Karpas-422 (cell line): ENCODE results near the gene ZBED4. TPM values are rescaled to one million over a fixed set of nuclear protein-coding genes. Genes with fewer than 3 reads are reported as not detected.

Experiments
- DNase-seq: peaks from one replicate; pipeline ENCODE4 v3.0.0-alpha.2; 2015
- H2AFZ ChIP-seq: fragments of 200-600 bp; sonication (generic); 2 replicates; pipeline ENCODE4 v1.6.1; 2014; ENCODE audit warnings: antibody characterized with exemption, low read length, mixed read lengths
- H3K27ac ChIP-seq: fragments of 200-600 bp; sonication (generic); 2 replicates; pipeline ENCODE4 v1.5.1; 2014; ENCODE audit warnings: mild to moderate bottlenecking, low read length, moderate library complexity
- H3K27me3 ChIP-seq: fragments of 200-600 bp; sonication (generic); 2 replicates; pipeline ENCODE4 v1.6.1; 2014; ENCODE audit warnings: low read length, mixed read lengths
- H3K36me3 ChIP-seq: fragments of 200-600 bp; sonication (generic); 2 replicates; pipeline ENCODE4 v1.6.1; 2014; ENCODE audit warnings: low read length, mixed read lengths; ENCODE audit not compliant: insufficient read depth
- H3K4me1 ChIP-seq: fragments of 200-600 bp; sonication (generic); 2 replicates; pipeline ENCODE4 v1.6.1; 2014; ENCODE audit warnings: mild to moderate bottlenecking, low read length, mixed read lengths
- H3K4me2 ChIP-seq: fragments of 200-600 bp; sonication (generic); 2 replicates; pipeline ENCODE4 v1.6.1; 2014; ENCODE audit warnings: low read length, low read depth, mild to moderate bottlenecking; ENCODE audit not compliant: poor library complexity, severe bottlenecking
- H3K4me3 ChIP-seq: fragments of 200-600 bp; sonication (generic); 2 replicates; pipeline ENCODE4 v1.5.1; 2014; ENCODE audit warnings: mild to moderate bottlenecking, antibody characterized with exemption, low read length, mixed read lengths
- H3K79me2 ChIP-seq: fragments of 200-600 bp; sonication (generic); 2 replicates; pipeline ENCODE4 v1.6.1; 2014; ENCODE audit warnings: mild to moderate bottlenecking, low read length, mixed read lengths
- H3K9ac ChIP-seq: fragments of 200-600 bp; sonication (generic); 2 replicates; pipeline ENCODE4 v1.6.0; 2014; ENCODE audit warnings: low read length
- H3K9me2 ChIP-seq: fragments of 200-600 bp; sonication (generic), shearing (Covaris generic); replicated peaks from 2 replicates; pipeline ENCODE4 v1.6.0; 2014; ENCODE audit warnings: mild to moderate bottlenecking, low read length, moderate library complexity; ENCODE audit not compliant: insufficient read depth
- H3K9me3 ChIP-seq: fragments of 300-700, 200-600 bp; sonication (generic); 2 replicates; pipeline ENCODE4 v1.6.1; 2014; ENCODE audit warnings: low read length, mixed read lengths
- H4K20me1 ChIP-seq: fragments of 200-600 bp; sonication (generic); 2 replicates; pipeline ENCODE4 v1.6.1; 2014; ENCODE audit warnings: mild to moderate bottlenecking, antibody characterized with exemption, low read length, low read depth; ENCODE audit not compliant: insufficient read depth
- total RNA-seq: library from RNA; depleted of rRNA; stranded (reverse); fragments of >200 nt; shearing (Covaris generic); gene quantifications from 2 replicates; pipeline ENCODE4 v1.2.3, GENCODE V29; 2014; ENCODE audit warnings: low replicate concordance

ZBED4 gene
- total RNA-seq, 1 experiment from 2014 or later, result 24.6 TPM

DNA sequence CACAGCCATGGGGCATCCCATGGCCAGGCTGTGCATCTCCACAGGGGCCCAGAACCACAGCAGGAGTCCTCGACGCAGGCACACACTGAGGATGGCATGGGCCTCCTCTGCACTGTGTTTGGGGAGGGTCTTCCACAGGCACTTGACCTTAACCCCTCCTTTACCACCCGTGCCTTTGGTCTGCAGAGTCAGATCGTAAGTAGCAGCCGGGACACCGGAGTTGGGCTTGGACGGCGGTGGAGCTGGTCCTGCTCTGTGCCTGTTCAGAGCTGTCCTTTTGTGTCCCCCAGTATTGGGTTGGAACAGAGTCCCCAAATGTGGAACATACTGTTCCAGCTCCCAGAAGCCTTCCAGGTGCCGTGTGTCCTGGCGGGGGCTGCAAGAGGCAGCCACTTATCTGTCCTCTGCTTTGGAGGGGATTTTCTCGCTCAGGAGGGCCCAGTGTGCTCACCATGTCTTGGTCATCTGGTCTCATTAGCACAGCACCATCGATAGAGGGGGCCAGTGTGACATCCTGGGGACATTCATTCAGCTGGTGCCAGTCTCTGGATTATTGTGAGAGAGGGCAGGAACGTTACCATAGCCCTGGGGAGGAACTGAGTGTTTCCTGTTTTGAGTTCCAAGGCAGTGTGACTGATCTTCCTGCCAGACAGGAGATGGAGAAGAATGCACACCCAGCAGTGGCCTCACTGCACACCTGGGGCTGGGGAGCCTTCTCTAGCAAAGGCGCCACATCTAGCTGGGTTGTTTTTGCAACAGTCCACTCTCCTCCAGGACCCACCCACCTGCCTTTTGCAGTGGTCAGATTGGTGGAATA lies 77.2 kb downstream of the ZBED4 start:
- Histone ChIP-seq H3K9ac (no peak overlapping the region), H3K4me2 (no peak overlapping the region), H4K20me1 (peaks cover 7% of the 10 kb centered on the region; the same call in 1 of the 2 replicates), H3K4me3 (no peak overlapping the region), H3K27me3 (no peaks in the 10 kb centered on the region), H3K9me3 (no peaks in the 10 kb centered on the region), H3K4me1 (peaks cover 17% of the 10 kb centered on the region), H3K79me2 (no peaks in the 10 kb centered on the region), H3K36me3 (no peaks in the 10 kb centered on the region), H2AFZ (no peak overlapping the region), H3K9me2 (no peaks in the 10 kb centered on the region), H3K27ac (no peak overlapping the region)
- DNase-seq, result peak; percentile 78

DNA sequence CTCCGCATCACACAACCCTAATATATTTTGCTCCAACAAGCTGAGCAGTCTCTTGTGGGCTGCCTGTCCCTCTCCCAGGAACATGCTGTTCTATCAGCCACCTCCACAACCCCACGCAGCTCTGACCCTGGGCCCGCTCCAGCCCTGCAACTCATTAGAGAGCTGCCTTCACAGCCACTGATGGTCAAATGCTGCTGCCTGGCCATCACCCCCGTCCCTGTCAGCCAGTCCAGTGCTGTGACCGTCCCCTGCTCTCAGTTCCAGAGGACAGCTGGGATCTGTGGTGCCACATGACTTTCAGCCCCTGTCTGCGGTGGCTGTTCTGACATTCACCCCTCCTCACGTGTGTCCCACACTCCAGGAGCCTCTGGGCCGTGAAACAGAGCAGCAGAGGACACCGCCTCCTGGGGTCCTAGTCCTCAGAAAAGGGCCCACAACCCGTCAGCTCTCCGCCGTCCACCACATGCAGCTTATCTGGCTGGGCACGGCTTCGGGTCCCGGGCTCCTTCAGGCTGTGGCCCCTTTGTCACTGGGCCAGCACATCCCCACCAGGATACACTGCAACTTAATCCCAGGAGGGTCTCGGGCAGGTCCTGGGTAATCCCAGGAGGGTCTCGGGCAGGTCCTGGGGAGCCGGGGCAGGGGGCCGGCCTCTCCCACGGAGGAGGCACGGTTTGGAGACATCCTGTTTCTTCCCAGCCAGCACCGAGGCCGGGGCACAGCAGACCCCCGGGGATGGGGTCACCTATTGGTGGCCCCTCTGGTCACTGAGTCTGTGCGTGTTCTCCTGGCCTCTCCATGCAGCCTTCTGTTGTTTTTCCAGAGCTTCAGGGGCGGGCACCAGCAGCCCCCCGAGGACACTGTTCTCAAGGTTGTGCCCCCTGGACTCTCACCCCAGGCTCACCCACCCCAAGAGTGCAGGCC lies 79.9 kb downstream of the ZBED4 start:
- no peak overlapping the region for H3K4me2 ChIP-seq
- H4K20me1 ChIP-seq, result peaks cover 7% of the 10 kb centered on the region; the same call in 1 of the 2 replicates
- no peaks in the 10 kb centered on the region for H3K9me2 ChIP-seq
- H3K9ac ChIP-seq, result no peak overlapping the region
- H3K4me3 ChIP-seq, result no peak overlapping the region
- no peak overlapping the region for H2AFZ ChIP-seq
- peaks cover 19% of the 10 kb centered on the region for H3K4me1 ChIP-seq
- DNase-seq, result no peak
- no peaks in the 10 kb centered on the region for H3K9me3 ChIP-seq
- no peaks in the 10 kb centered on the region for H3K36me3 ChIP-seq
- no peaks in the 10 kb centered on the region for H3K79me2 ChIP-seq
- no peaks in the 10 kb centered on the region for H3K27me3 ChIP-seq
- no peak overlapping the region for H3K27ac ChIP-seq

- Histone ChIP-seq H3K4me1 (peaks cover 19% of the 10 kb centered on the region), H3K27ac (no peak overlapping the region), H3K4me3 (no peak overlapping the region)
Measured at GRCh38 chr22:49934160-49934890, 80.7 kb downstream of the ZBED4 start.

GRCh38 chr22:49934891-49935557 lies 81.4 kb downstream of the ZBED4 start:
- no peaks in the 10 kb centered on the region for H3K9me2 ChIP-seq
- DNase-seq, result peak; percentile 62
- H3K9ac ChIP-seq, result no peak overlapping the region
- H4K20me1 ChIP-seq, result peaks cover 3% of the 10 kb centered on the region; the same call in 1 of the 2 replicates
- H3K4me2 ChIP-seq, result no peak overlapping the region
- H3K36me3 ChIP-seq, result no peaks in the 10 kb centered on the region
- no peak overlapping the region for H3K27ac ChIP-seq
- no peaks in the 10 kb centered on the region for H3K9me3 ChIP-seq
- no peaks in the 10 kb centered on the region for H3K27me3 ChIP-seq
- H3K4me3 ChIP-seq, result no peak overlapping the region
- H3K4me1 ChIP-seq, result peaks cover 15% of the 10 kb centered on the region
- no peaks in the 10 kb centered on the region for H3K79me2 ChIP-seq
- H2AFZ ChIP-seq, result no peak overlapping the region

More at GRCh38 chr22:49934160-49934890, 80.7 kb downstream of the ZBED4 start:
- H3K79me2 ChIP-seq, result no peaks in the 10 kb centered on the region
- H3K9ac ChIP-seq, result no peak overlapping the region
- no peaks in the 10 kb centered on the region for H3K36me3 ChIP-seq
- H2AFZ ChIP-seq, result no peak overlapping the region
- H3K9me2 ChIP-seq, result no peaks in the 10 kb centered on the region
- no peaks in the 10 kb centered on the region for H3K27me3 ChIP-seq
- H3K9me3 ChIP-seq, result no peaks in the 10 kb centered on the region
- DNase-seq, result no peak
- no peak overlapping the region for H3K4me2 ChIP-seq
- H4K20me1 ChIP-seq, result peaks cover 7% of the 10 kb centered on the region; the same call in 1 of the 2 replicates

GRCh38 chr22:49935561-49935960 lies 81.9 kb downstream of the ZBED4 start:
- H3K9me3 ChIP-seq, result no peaks in the 10 kb centered on the region
- no peaks in the 10 kb centered on the region for H3K27me3 ChIP-seq
- no peak overlapping the region for H3K27ac ChIP-seq
- H3K4me1 ChIP-seq, result peaks cover 13% of the 10 kb centered on the region
- H2AFZ ChIP-seq, result no peak overlapping the region
- no peak for DNase-seq
- H3K4me3 ChIP-seq, result no peak overlapping the region
- H3K4me2 ChIP-seq, result no peak overlapping the region
- no peaks in the 10 kb centered on the region for H4K20me1 ChIP-seq
- no peaks in the 10 kb centered on the region for H3K9me2 ChIP-seq
- H3K36me3 ChIP-seq, result no peaks in the 10 kb centered on the region
- no peak overlapping the region for H3K9ac ChIP-seq
- no peaks in the 10 kb centered on the region for H3K79me2 ChIP-seq

DNA sequence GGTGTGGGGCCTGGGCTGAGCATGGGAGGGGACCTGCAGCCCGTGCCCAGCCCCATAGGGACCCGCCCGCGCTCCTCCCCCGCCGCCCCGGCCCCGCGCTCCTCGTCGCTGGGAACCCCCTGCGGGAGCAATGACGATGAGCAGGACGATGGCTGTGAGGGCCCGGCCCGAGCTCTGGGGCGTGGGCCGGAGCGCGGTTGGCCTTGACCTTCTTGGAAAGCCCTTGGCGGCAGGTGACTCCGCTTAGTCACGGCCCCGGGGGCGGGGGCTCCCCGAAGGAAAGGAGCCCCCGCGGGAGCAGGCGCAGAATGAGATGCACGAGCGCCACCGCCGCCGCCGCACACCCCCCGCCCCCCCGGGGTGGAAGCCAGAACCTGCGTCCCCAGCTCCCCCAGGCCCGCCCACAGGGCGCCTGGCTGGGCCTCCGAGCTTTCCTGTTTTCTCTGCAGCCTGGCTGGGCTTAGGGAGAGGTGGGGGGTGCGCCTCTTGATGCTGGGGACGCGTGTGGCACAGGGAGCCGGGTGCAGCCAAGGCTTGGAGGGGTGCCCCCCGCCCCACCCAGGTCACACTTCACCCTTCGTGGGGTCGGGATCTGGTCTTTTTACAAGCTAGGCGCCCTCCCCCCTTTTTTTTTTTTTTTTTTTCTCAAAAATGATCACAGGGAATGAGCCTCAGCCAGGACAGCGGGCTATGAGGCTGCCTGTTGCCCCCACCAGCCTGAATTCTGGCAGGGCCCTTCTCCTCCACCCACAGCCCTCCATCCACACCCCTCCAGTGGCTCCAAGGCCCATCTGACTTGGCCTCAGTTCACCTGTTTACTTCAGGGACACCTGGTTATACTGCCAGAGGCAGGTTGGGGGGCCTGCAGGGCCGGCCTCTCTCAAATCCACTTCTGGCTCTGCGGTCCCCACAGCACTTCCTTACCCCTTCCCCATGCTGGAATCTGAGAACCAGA lies 82.7 kb downstream of the ZBED4 start:
- peak overlapping the region; percentile 47; the same call in 1 of the 2 replicates for H3K4me3 ChIP-seq
- H3K36me3 ChIP-seq, result no peaks in the 10 kb centered on the region
- no peaks in the 10 kb centered on the region for H3K9me3 ChIP-seq
- DNase-seq, result peak; percentile 58
- no peaks in the 10 kb centered on the region for H3K79me2 ChIP-seq
- H3K9me2 ChIP-seq, result no peaks in the 10 kb centered on the region
- H3K4me2 ChIP-seq, result peak overlapping the region; percentile 61
- H3K27me3 ChIP-seq, result no peaks in the 10 kb centered on the region
- no peaks in the 10 kb centered on the region for H4K20me1 ChIP-seq
- H3K9ac ChIP-seq, result no peak overlapping the region; the same call in 1 of the 2 replicates
- H3K4me1 ChIP-seq, result peaks cover 9% of the 10 kb centered on the region
- H3K27ac ChIP-seq, result no peak overlapping the region
- no peak overlapping the region for H2AFZ ChIP-seq
